Ascending aorta (tissue), 2 donors: ENCODE data around the gene C1orf159. TPM values are rescaled to one million over a fixed set of nuclear protein-coding genes. Genes with fewer than 3 reads are reported as not detected.

ENCODE experiments used
- DNase-seq, 2 donors: peaks; one replicate each; pipeline ENCODE4 v3.0.0-alpha.2; 2019; ENCODE audit warnings: low spot score in 2 of 2
- H3K27ac ChIP-seq, 2 donors: fragments of 200-600 bp; sonication (generic); one replicate each; pipeline ENCODE4 v1.5.1; 2016 to 2017; ENCODE audit warnings: mild to moderate bottlenecking in 1 of 2
- H3K27me3 ChIP-seq: fragments of 200-600 bp; sonication (generic); one replicate; pipeline ENCODE4 v1.5.1; 2017
- H3K36me3 ChIP-seq, 2 donors: fragments of 200-600 bp; sonication (generic); one replicate each; pipeline ENCODE4 v1.5.1; 2016
- H3K4me1 ChIP-seq, 2 donors: fragments of 200-600 bp; sonication (generic); one replicate each; pipeline ENCODE4 v1.5.1; 2016 to 2017; ENCODE audit warnings: mild to moderate bottlenecking in 1 of 2
- H3K4me3 ChIP-seq, 2 donors: fragments of 200-600 bp; sonication (generic); one replicate each; pipeline ENCODE4 v1.5.1; 2016 to 2017; ENCODE audit warnings: mild to moderate bottlenecking in 1 of 2
- H3K9me3 ChIP-seq, 2 donors: fragments of 200-600 bp; sonication (generic); one replicate each; pipeline ENCODE4 v1.5.1; 2016
- intact Hi-C: fragments of 100-400 bp; cut with DNase I; formaldehyde crosslinking; loops from one replicate; pipeline ENCODE4 v1.15.1; 2023
- total RNA-seq: library from RNA; depleted of rRNA; stranded (reverse); fragments of >200 nt; gene quantifications from one replicate; pipeline ENCODE4 v1.1.0, GENCODE V29; 2016
- TF ChIP-seq, protein P1 (sequence below), 3 experiments: fragments of 200-600 bp in 2 of 3; fragments of 450-650 bp in 1 of 3; sonication (generic) in 2 of 3; IDR thresholded peaks; one replicate each; pipeline ENCODE4 v1.5.1; 2016 to 2019; ENCODE audit warnings: antibody characterized with exemption in 3 of 3, mild to moderate bottlenecking in 1 of 3, moderate library complexity in 1 of 3

The C1orf159 gene
- total RNA-seq, 1 donor from 2014 or later: 23.7 TPM

DNA sequence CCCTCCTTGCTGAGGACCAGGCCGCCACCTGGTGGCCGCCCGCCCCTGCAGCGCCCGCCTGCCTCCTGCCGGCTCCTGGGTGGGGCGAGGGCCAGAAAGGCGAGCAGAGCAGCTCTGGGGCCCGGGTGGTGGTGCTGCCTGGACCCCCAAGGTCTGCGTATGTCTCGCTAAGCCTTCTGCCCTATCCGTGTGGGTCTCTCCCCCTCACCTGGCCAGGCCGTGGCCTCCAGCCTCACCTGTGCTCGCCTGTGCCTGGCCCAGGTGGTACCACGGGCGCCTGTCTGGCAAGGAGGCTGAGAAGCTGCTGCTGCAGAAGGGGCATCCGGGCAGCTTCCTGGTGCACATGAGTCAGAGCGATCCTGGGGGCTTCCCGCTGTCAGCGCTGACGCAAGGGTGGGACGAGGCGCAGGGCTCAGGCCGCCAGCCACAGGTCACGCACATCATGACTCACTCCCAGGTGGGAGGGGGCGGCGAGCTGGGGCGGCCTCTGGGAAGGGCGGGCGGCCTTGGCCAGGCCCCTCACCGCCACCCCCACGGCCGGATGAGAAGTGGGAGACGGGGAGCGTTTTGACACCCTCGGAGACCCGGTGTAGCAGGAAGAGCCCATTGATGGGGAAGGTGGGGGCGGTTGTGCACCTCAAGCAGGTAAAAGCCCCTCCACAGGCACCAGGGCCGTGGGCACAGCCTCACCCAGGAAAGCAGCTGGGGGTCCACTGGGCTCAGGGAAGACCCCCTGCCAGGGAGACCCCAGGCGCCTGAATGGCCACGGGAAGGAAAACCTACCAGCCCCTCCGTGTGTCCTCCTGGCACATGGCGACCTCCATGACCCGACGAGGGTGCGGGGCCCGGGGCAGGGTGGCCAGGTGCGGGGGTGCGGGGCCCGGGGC is 51.7 kb downstream of the C1orf159 start:
- Histone ChIP-seq H3K36me3 (no peaks in the 10 kb centered on the region), H3K27me3 (peaks cover 16% of the 10 kb centered on the region), H3K4me1 (peaks cover 14 to 19% of the 10 kb centered on the region in 2 donors), H3K9me3 (no peaks in the 10 kb centered on the region), H3K4me3 (no peak overlapping the region), H3K27ac (no peak overlapping the region)
- intact Hi-C loops: loop anchor here (1.0 kb wide), 1 partner anchor 80 kb away; no protein-coding TSS in a partner anchor
- TF ChIP-seq, protein P1, sequence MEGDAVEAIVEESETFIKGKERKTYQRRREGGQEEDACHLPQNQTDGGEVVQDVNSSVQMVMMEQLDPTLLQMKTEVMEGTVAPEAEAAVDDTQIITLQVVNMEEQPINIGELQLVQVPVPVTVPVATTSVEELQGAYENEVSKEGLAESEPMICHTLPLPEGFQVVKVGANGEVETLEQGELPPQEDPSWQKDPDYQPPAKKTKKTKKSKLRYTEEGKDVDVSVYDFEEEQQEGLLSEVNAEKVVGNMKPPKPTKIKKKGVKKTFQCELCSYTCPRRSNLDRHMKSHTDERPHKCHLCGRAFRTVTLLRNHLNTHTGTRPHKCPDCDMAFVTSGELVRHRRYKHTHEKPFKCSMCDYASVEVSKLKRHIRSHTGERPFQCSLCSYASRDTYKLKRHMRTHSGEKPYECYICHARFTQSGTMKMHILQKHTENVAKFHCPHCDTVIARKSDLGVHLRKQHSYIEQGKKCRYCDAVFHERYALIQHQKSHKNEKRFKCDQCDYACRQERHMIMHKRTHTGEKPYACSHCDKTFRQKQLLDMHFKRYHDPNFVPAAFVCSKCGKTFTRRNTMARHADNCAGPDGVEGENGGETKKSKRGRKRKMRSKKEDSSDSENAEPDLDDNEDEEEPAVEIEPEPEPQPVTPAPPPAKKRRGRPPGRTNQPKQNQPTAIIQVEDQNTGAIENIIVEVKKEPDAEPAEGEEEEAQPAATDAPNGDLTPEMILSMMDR (IDR thresholded peaks at IDR 0.05): peak; percentile 73 to 89 (median 82)
- no peak for DNase-seq

- Histone ChIP-seq H3K27ac (no peak overlapping the region), H3K4me1 (peaks cover 12 to 16% of the 10 kb centered on the region in 2 donors), H3K36me3 (no peaks in the 10 kb centered on the region), H3K4me3 (no peak overlapping the region), H3K9me3 (no peaks in the 10 kb centered on the region), H3K27me3 (peaks cover 15% of the 10 kb centered on the region)
- intact Hi-C loops: no loop called here
- TF ChIP-seq, protein P1 (IDR thresholded peaks at IDR 0.05): no peak
- DNase-seq: no peak
Measured at GRCh38 chr1:1063261-1063944, 52.5 kb downstream of the C1orf159 start.

DNA sequence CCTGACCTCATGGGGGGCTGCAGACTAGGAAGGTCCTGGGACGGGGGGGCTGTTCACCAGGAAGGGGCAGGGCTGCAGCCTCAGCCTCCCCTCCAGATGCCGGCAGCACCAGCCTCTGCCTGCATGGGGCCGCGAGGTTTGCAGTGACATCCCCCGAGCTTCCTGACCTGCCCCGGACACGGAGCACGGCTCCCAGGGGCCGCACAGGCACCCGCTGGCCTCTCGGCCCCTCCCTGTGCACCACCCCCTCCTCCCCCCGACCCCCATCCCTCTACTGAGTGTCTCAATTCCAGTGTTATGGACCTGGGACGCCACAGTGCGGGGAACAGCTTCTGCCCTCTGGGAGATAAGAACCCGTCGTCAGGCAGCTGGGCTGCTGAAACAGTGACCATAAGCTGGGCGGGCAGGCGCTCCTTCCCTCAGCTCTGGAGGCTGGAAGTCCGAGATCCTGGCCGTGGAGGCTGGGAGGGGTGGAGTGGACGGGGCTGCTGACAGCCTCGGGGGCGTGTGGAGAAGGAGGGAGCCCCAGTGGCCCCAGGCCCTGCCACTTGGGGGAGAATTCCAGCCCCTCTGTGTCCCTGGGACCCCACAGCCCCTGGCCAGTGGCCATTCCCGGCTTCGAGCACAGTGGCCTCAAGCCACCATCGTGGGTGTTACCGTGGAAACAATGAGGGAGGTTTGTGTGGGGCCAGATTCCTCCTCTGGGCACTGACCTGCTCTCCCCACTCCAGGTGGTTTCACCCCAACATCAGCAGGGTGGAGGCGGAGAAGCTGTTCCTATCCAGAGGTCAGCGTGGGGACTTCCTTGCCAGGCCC is 53.3 kb downstream of the C1orf159 start:
- no peak for DNase-seq
- Histone ChIP-seq H3K9me3 (no peaks in the 10 kb centered on the region), H3K36me3 (no peaks in the 10 kb centered on the region), H3K4me1 (peaks cover 11 to 15% of the 10 kb centered on the region in 2 donors), H3K4me3 (no peak overlapping the region), H3K27ac (no peak overlapping the region), H3K27me3 (peaks cover 15% of the 10 kb centered on the region)
- TF ChIP-seq, protein P1 (IDR thresholded peaks at IDR 0.05): no peak
- intact Hi-C loops: no loop called here

DNA sequence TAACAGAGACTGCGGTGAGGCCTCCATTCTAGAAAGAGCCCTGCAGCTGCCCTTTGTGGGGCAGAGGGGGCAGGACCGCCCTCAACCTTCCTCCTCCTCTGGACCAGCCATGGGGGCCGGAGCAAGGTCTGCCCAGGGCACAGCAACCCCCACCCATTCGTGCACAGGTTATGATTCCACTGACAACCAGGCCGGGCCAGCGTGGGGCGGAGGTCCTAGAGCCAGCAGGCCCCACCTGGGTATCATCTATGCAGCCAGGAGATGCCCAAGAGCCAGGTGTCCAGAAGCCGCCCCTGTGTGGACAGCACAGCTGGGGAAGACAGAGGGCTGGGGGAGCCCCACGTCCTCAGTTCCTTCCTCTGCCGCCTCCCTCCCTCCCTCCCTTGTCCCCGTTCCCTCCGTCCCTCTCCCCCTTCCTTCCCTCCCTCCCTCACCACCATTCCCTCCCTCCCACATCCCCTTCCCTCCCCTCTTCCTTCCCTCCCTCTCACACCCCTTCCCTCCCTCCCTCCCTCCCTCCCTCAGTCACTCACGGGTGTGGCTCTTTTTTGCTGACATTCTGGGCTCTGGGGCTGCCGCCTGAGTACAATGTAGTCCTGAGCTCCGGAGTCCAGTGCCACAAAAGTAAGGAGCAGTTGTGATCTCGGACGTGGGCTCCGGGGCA is 54.1 kb downstream of the C1orf159 start:
- H3K9me3 ChIP-seq: no peaks in the 10 kb centered on the region

More for the DNA sequence above, 54.1 kb downstream of the C1orf159 start:
- DNase-seq: no peak
- Histone ChIP-seq H3K4me3 (no peak overlapping the region), H3K36me3 (no peaks in the 10 kb centered on the region), H3K27ac (no peak overlapping the region), H3K27me3 (peaks cover 15% of the 10 kb centered on the region), H3K4me1 (peaks cover 11 to 15% of the 10 kb centered on the region in 2 donors)
- intact Hi-C loops: no loop called here
- TF ChIP-seq, protein P1 (IDR thresholded peaks at IDR 0.05): no peak
